Activated CD4-positive, alpha-beta T cell treated with anti-CD3 and anti-CD28 coated beads for 36 hours (primary cell): ENCODE measurements around the gene BDH1. TPM values are rescaled to one million over a fixed set of nuclear protein-coding genes. Genes with fewer than 3 reads are reported as not detected.
A peak's percentile ranks its signal among the peaks of the same experiment; 100 is the strongest.
"Not testable (repeated sequence)": the region's sequence is repeated elsewhere in the genome, so short reads cannot be mapped to it uniquely, and the experiment has no call there.

ENCODE experiments used
- ATAC-seq: fragments of 200-7000 bp; cut with Tn5 transposase; one replicate; pipeline ENCODE4 v1.10.0; 2021; ENCODE audit warnings: mild to moderate bottlenecking, moderate library complexity
- CTCF ChIA-PET: fragments of 350-600 bp; sonication (Branson Sonifier 250); formaldehyde crosslinking; loops from one replicate; lab custom pipeline; 2021; ENCODE audit warnings: antibody characterized with exemption; lab: Charles Lee
- POLR2A ChIA-PET: fragments of 350-600 bp; sonication (Branson Sonifier 250); formaldehyde crosslinking; loops from one replicate; lab custom pipeline; 2021; ENCODE audit warnings: antibody characterized with exemption, inconsistent platforms; lab: Charles Lee
- DNase-seq: peaks from one replicate; pipeline ENCODE4 v3.0.0-alpha.2; 2020
- H3K27ac Mint-ChIP-seq: one replicate; pipeline ENCODE4 v1.8.0; 2021; ENCODE audit warnings: mixed read lengths
- H3K27me3 Mint-ChIP-seq: one replicate; pipeline ENCODE4 v1.8.0; 2021; ENCODE audit warnings: mixed read lengths
- H3K36me3 Mint-ChIP-seq: one replicate; pipeline ENCODE4 v1.8.0; 2021; ENCODE audit warnings: low read depth, mixed read lengths
- H3K4me1 Mint-ChIP-seq: one replicate; pipeline ENCODE4 v1.8.0; 2021; ENCODE audit warnings: mixed read lengths
- H3K4me3 Mint-ChIP-seq: one replicate; pipeline ENCODE4 v1.8.0; 2021; ENCODE audit warnings: mild to moderate bottlenecking, moderate library complexity, mixed read lengths
- H3K9me3 Mint-ChIP-seq: one replicate; pipeline ENCODE4 v1.8.0; 2021; ENCODE audit warnings: low read depth, mixed read lengths
- intact Hi-C, 2 experiments: fragments of 100-400 bp; cut with DNase I in 1 of 2; cut with micrococcal nuclease in 1 of 2; formaldehyde crosslinking; loops; one replicate each; pipeline versions ENCODE4 v1.14.2 to v1.15.1; 2022 to 2024; cut with DNase I, micrococcal nuclease
- total RNA-seq, 2 experiments: library from RNA; stranded (reverse); gene quantifications; one replicate each; pipeline ENCODE4 v1.2.3, GENCODE V29; 2021

The BDH1 gene
- total RNA-seq, 2 experiments from 2014 or later: 84.9 to 85.1 TPM

DNA sequence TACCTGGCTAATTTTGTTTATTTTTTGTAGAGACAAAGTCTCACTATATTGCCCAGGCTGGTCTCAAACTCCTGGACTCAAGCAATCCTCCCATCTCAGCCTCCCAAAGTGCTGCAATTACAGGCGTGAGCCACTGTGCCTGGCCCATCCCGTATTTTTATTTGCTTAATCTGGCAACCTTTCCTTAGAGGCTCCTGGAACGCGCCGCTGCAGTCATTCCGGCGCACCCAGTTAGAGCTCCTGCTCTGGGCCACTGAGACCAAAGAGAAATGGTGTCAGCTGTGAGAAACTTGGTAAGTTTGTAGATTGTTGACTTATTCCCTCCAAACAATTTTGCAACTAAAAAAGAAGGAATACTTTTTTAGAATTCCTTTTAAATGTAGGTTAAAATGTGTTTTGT lies 78.0 kb downstream of the BDH1 start:
- peaks cover 18% of the 10 kb centered on the region for H3K27me3 Mint-ChIP-seq
- CTCF ChIA-PET: interaction anchor here (0.6 kb wide), 1 partner anchor 15 kb away, joined by 3 read pairs; no protein-coding TSS in a partner anchor
- H3K27ac Mint-ChIP-seq, H3K9me3 Mint-ChIP-seq, H3K4me3 Mint-ChIP-seq, intact Hi-C loops, ATAC-seq, H3K36me3 Mint-ChIP-seq, DNase-seq, POLR2A ChIA-PET, H3K4me1 Mint-ChIP-seq: not testable (repeated sequence)

GRCh38 chr3:197475997-197476525 lies 79.7 kb downstream of the BDH1 start:
- H3K27ac Mint-ChIP-seq: no peak overlapping the region
- no peaks in the 10 kb centered on the region for H3K36me3 Mint-ChIP-seq
- H3K4me1 Mint-ChIP-seq: no peaks in the 10 kb centered on the region
- ChIA-PET POLR2A (no interaction called here), CTCF (interaction anchor here (0.7 kb wide), 1 partner anchor 501 kb away, joined by 3 read pairs; no protein-coding TSS in a partner anchor)
- H3K4me3 Mint-ChIP-seq: no peak overlapping the region
- DNase-seq: no peak
- H3K27me3 Mint-ChIP-seq: peaks cover 18% of the 10 kb centered on the region
- intact Hi-C loops: no loop called here
- ATAC-seq: no peak
- no peaks in the 10 kb centered on the region for H3K9me3 Mint-ChIP-seq

- Mint-ChIP-seq H3K4me3 (no peak overlapping the region), H3K27me3 (peaks cover 18% of the 10 kb centered on the region), H3K36me3 (no peaks in the 10 kb centered on the region), H3K4me1 (no peaks in the 10 kb centered on the region), H3K9me3 (no peaks in the 10 kb centered on the region), H3K27ac (no peak overlapping the region)
- intact Hi-C loops: no loop called here
- ATAC-seq: no peak
- DNase-seq: no peak
- ChIA-PET CTCF (interaction anchor here (0.7 kb wide), 1 partner anchor 501 kb away, joined by 3 read pairs; no protein-coding TSS in a partner anchor), POLR2A (no interaction called here)
Observed at GRCh38 chr3:197475514-197475913, 80.3 kb downstream of the BDH1 start.

GRCh38 chr3:197472151-197472550 lies 83.6 kb downstream of the BDH1 start:
- Mint-ChIP-seq H3K4me3 (no peak overlapping the region), H3K4me1 (peaks cover under 1% of the 10 kb centered on the region), H3K27ac (no peak overlapping the region), H3K9me3 (no peaks in the 10 kb centered on the region), H3K36me3 (no peaks in the 10 kb centered on the region), H3K27me3 (peaks cover 33% of the 10 kb centered on the region)
- DNase-seq: no peak
- CTCF ChIA-PET: interaction anchor here (1.7 kb wide), 1 partner anchor 216 kb away, joined by 10 read pairs; no protein-coding TSS in a partner anchor
- intact Hi-C loops: no loop called here
- POLR2A ChIA-PET: no interaction called here
- ATAC-seq: no peak

- Mint-ChIP-seq H3K4me3 (no peak overlapping the region), H3K27ac (no peak overlapping the region), H3K9me3 (no peaks in the 10 kb centered on the region), H3K4me1 (peaks cover 6% of the 10 kb centered on the region), H3K36me3 (no peaks in the 10 kb centered on the region), H3K27me3 (peaks cover 36% of the 10 kb centered on the region)
- no peak for DNase-seq
- intact Hi-C loops: no loop called here
- ATAC-seq: no peak
- CTCF ChIA-PET: interaction anchor here (1.5 to 2.4 kb wide), 3 partner anchors 16 to 215 kb away, joined by 4 to 10 read pairs (median 6); no protein-coding TSS in a partner anchor
- POLR2A ChIA-PET: no interaction called here
Observed at GRCh38 chr3:197471221-197472010, 84.4 kb downstream of the BDH1 start.

DNA sequence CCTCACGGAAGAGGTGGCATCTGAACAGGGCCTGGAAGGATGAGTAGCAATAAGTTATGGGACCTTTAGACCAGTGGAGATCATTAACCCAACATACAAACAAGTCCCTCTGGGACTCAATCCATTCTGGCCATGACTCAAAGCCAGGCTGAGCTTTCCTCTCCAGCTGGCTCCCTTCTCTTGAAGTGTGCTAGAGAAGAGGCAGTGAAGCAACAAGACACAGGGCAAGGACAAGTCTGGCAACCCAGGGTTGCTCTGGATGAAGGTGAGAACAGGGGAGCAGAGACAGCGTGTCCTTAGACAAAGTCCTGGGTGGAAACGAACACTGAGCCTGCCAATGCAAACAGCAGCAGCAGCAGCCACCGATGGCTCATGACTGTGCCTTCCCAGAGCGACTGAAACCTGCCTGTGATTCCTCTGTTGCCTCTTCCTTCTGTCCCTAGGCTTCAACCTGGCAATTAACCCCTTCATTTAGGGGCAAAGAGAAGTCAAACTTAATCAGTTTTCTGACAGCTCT lies 86.8 kb downstream of the BDH1 start:
- no peak overlapping the region for H3K27ac Mint-ChIP-seq
- intact Hi-C loops: no loop called here
- no peak overlapping the region for H3K4me3 Mint-ChIP-seq
- H3K4me1 Mint-ChIP-seq: peaks cover 12% of the 10 kb centered on the region
- DNase-seq (no peak), ATAC-seq (no peak)
- no peaks in the 10 kb centered on the region for H3K9me3 Mint-ChIP-seq
- H3K27me3 Mint-ChIP-seq: peaks cover 38% of the 10 kb centered on the region
- POLR2A ChIA-PET: no interaction called here
- no peaks in the 10 kb centered on the region for H3K36me3 Mint-ChIP-seq
- CTCF ChIA-PET: interaction anchor here (2.4 kb wide), 1 partner anchor 32 kb away, joined by 6 read pairs; no protein-coding TSS in a partner anchor

DNA sequence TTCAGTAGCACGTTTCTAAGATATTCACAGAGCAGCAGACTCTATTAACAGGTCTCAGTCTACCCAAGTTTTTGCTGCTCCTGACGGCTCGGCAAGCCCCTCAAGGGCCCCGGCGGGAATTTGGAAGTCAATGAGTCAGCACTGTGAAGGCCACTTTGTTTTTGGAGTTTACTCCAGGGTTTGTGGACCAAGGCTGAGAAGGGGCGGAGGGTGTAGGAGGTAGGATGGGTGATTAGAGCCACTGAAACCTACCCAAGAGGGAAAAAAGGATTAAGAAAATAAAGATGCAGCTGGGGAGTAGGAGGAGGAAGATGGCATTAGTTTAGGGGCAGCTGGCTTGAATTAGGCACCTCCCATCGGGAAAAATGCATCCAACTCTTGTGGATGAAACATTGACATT lies 87.6 kb downstream of the BDH1 start:
- H3K4me3 Mint-ChIP-seq: no peak overlapping the region
- ATAC-seq (no peak), DNase-seq (no peak)
- no peaks in the 10 kb centered on the region for H3K9me3 Mint-ChIP-seq
- CTCF ChIA-PET: no interaction called here
- H3K27me3 Mint-ChIP-seq: peaks cover 37% of the 10 kb centered on the region
- POLR2A ChIA-PET: no interaction called here
- peaks cover 19% of the 10 kb centered on the region for H3K4me1 Mint-ChIP-seq
- intact Hi-C loops: no loop called here
- no peaks in the 10 kb centered on the region for H3K36me3 Mint-ChIP-seq
- no peak overlapping the region for H3K27ac Mint-ChIP-seq

DNA sequence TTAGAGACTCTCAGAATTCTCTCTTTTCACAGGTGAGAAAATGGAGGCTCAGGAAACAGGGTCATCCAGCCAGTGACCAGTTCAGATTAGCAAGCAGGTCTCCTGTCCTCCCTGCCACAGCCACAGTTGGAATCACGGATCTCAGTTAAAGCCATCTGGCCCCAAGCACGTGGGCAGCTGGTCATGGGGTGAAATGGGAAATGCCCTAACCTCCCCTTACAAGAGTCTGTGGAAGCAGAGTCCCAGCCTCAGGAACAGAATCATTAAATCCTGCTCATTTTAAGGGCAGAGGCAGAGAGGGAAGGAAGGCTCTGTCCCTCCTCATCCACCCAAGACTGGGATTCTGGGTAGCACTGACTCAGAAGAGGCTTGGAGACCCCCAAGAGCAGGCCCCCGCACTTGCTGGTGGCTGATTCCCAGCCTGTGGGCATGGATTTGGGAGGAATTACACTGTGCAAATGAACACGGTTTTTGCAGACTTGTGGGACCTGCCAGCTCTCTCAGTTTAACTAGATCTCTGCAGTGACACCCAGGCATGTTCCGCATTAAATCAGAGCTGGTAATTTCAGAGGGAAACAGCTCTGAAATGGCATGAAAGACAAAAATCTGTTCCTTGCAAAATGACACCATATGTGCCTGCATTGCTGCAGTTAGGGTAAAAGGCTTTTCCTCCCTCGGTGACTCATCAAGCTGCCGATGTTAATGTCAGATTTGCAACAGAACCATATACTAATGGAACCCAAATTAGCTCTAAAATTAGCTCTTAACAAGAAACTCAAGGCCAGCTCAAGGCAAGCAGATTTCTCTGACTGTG lies 89.0 kb downstream of the BDH1 start:
- POLR2A ChIA-PET: interaction anchor here (0.8 kb wide), 1 partner anchor 24 kb away, joined by 5 read pairs; no protein-coding TSS in a partner anchor

GRCh38 chr3:197465996-197466549 lies 89.7 kb downstream of the BDH1 start:
- no peak overlapping the region for H3K27ac Mint-ChIP-seq
- ATAC-seq (peak; percentile 71), DNase-seq (peak; percentile 45)
- intact Hi-C loops: no loop called here
- ChIA-PET POLR2A (no interaction called here), CTCF (interaction anchor here (1.6 kb wide), 1 partner anchor 45 kb away, joined by 5 read pairs; no protein-coding TSS in a partner anchor)
- no peaks in the 10 kb centered on the region for H3K36me3 Mint-ChIP-seq
- no peak overlapping the region for H3K4me3 Mint-ChIP-seq
- no peaks in the 10 kb centered on the region for H3K9me3 Mint-ChIP-seq
- peaks cover 37% of the 10 kb centered on the region for H3K27me3 Mint-ChIP-seq
- peaks cover 23% of the 10 kb centered on the region for H3K4me1 Mint-ChIP-seq

More for the DNA sequence above, 89.0 kb downstream of the BDH1 start:
- Mint-ChIP-seq H3K27ac (no peak overlapping the region), H3K36me3 (no peaks in the 10 kb centered on the region), H3K9me3 (no peaks in the 10 kb centered on the region), H3K4me3 (no peak overlapping the region), H3K27me3 (peaks cover 37% of the 10 kb centered on the region), H3K4me1 (peaks cover 23% of the 10 kb centered on the region)
- CTCF ChIA-PET: interaction anchor here (1.6 kb wide), 1 partner anchor 44 kb away, joined by 5 read pairs; no protein-coding TSS in a partner anchor
- DNase-seq (no peak), ATAC-seq (no peak)
- intact Hi-C loops: no loop called here

DNA sequence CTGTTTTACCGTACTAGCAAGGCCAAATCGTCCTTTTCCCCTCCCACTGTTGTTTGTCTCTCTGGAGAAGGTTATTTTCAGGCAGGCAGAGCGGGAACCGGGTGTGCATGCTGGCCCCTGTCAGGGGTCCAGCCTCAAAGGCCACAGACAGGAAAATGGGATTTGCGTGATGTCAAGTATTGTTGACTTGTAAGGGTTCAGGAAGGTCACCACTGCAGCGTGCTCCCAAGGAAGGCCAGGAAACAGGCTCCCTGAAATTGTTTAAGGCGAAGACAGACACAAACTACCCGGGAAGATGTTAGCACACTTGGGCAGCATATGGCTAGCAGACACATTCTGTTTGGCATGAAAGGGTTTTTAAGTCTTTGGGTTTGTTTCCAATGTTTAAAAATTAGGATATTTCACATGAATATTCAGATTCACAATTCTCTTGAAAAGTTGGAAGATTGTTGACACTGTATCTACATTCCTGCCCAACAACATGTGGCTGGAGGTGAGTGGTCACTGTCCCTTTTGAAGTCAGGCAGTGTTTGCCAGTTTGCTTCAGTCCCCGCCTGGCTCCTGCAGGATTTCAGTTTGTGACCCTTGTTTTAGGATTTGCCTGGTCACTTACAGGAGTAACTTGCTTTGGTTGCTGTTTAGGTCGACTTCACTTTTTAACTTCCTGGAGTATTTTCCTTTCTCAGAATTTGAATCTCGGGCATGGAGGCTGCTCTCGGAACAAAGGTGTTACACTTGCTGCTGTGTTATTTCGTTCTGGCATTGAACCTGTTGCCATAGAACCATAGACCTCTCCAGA lies 90.4 kb downstream of the BDH1 start:
- H3K27ac Mint-ChIP-seq: no peak overlapping the region
- POLR2A ChIA-PET: no interaction called here
- no peak for DNase-seq
- CTCF ChIA-PET: interaction anchor here (1.6 kb wide), 1 partner anchor 46 kb away, joined by 5 read pairs; no protein-coding TSS in a partner anchor
- H3K4me3 Mint-ChIP-seq: no peak overlapping the region
- H3K4me1 Mint-ChIP-seq: peaks cover 23% of the 10 kb centered on the region
- H3K27me3 Mint-ChIP-seq: peaks cover 37% of the 10 kb centered on the region
- H3K36me3 Mint-ChIP-seq: no peaks in the 10 kb centered on the region
- ATAC-seq: no peak
- intact Hi-C loops: no loop called here
- H3K9me3 Mint-ChIP-seq: no peaks in the 10 kb centered on the region
